ENCODE data around the gene ZNF423.

Gene ZNF423

DNA sequence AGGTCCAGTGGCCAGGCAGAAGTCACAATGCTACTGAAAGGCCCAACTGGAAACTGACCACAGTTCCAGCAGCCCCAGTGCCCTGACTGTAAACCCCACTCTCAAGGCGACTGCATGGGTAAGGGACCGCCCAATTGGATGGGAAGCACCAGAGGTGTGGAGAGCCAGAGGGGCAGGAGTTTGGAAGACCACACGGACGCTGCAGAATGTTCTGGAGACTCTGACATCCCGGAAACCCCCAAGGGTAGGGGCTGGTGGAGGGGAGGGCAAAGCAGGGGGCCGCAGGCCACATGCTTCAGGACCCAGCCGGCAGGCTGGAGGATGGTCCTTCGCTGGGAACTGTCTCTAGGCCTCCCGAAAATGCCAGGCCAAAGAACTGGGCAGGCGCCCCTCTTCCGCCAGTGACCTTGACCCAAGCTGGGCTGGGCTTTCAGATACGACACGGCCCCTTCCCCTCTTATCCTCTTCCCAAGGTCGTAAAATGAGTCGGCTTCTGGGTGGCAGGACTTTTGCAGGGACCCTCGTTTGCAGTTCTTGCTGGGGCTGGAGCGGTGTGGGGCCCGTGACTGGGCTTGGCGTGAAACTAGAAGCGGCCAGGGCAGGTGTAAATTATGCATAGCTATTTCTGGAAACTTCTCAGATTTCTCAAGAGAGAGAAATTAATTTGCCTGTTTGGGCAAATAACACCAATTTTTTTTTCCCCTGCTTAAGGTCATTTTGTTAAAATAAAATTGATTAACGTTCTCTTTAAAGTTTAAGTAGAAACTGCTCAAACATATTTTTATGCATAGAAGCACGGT lies 372.1 kb downstream of the ZNF423 start:
- Mint-ChIP-seq H3K9me3 (peaks cover 1% of the 10 kb centered on the region), H3K4me3 (no peak overlapping the region), H3K4me1 (peaks cover 4% of the 10 kb centered on the region), H3K36me3 (no peaks in the 10 kb centered on the region), H3K27ac (no peak overlapping the region), H3K27me3 (peaks cover 4% of the 10 kb centered on the region)
- ATAC-seq (ENCODE audit: low read depth), result no peak
- no peak for DNase-seq (ENCODE audit: low spot score in 2 of 2)

GRCh38 chr16:49483251-49483650 lies 372.7 kb downstream of the ZNF423 start:
- H3K27me3 Mint-ChIP-seq, result peaks cover 4% of the 10 kb centered on the region
- no peak overlapping the region for H3K4me3 Mint-ChIP-seq
- peaks cover 1% of the 10 kb centered on the region for H3K9me3 Mint-ChIP-seq
- no peak for DNase-seq (ENCODE audit: low spot score in 2 of 2)
- H3K27ac Mint-ChIP-seq, result no peak overlapping the region
- no peaks in the 10 kb centered on the region for H3K36me3 Mint-ChIP-seq
- H3K4me1 Mint-ChIP-seq, result peaks cover 4% of the 10 kb centered on the region
- no peak for ATAC-seq (ENCODE audit: low read depth)

GRCh38 chr16:49482690-49483089 lies 373.2 kb downstream of the ZNF423 start:
- H3K27me3 Mint-ChIP-seq, result peaks cover 4% of the 10 kb centered on the region
- ATAC-seq (ENCODE audit: low read depth) (no peak), DNase-seq (ENCODE audit: low spot score in 2 of 2) (no peak)
- no peaks in the 10 kb centered on the region for H3K36me3 Mint-ChIP-seq
- peaks cover 4% of the 10 kb centered on the region for H3K4me1 Mint-ChIP-seq
- no peak overlapping the region for H3K27ac Mint-ChIP-seq
- H3K9me3 Mint-ChIP-seq, result peaks cover 1% of the 10 kb centered on the region
- H3K4me3 Mint-ChIP-seq, result no peak overlapping the region

DNA sequence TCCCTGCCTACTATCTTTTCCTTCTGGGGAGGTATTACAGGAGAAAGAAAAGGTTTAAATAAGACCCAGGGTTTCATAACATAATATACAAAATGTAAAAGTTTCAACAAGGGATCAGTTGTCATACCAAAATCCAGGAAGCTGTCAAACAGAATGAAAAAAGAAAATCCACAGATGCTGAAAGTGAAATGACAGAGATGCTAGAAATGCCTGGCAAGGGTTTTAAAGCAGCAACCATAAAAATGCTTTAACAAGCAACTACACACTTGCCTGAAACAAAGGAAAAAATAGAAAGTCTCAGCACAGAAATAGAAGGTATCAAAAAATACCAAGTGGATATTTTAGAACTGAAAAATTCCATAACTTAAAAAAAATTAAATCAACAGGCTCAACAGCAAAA lies 377.3 kb downstream of the ZNF423 start:
- Mint-ChIP-seq H3K4me3 (no peak overlapping the region), H3K4me1 (peaks cover 2% of the 10 kb centered on the region), H3K36me3 (no peaks in the 10 kb centered on the region), H3K9me3 (no peaks in the 10 kb centered on the region), H3K27me3 (peaks cover 2% of the 10 kb centered on the region), H3K27ac (no peak overlapping the region)
- DNase-seq (ENCODE audit: low spot score in 2 of 2) (no peak), ATAC-seq (ENCODE audit: low read depth) (no peak)

- peaks cover under 1% of the 10 kb centered on the region for H3K4me1 Mint-ChIP-seq
- DNase-seq (ENCODE audit: low spot score in 2 of 2) (no peak), ATAC-seq (ENCODE audit: low read depth) (peak; percentile 61)
- no peak overlapping the region for H3K4me3 Mint-ChIP-seq
- no peaks in the 10 kb centered on the region for H3K9me3 Mint-ChIP-seq
- H3K27me3 Mint-ChIP-seq, result peaks cover under 1% of the 10 kb centered on the region
- H3K36me3 Mint-ChIP-seq, result no peaks in the 10 kb centered on the region
- no peak overlapping the region for H3K27ac Mint-ChIP-seq
Observed at GRCh38 chr16:49478107-49478506, 377.8 kb downstream of the ZNF423 start.

DNA sequence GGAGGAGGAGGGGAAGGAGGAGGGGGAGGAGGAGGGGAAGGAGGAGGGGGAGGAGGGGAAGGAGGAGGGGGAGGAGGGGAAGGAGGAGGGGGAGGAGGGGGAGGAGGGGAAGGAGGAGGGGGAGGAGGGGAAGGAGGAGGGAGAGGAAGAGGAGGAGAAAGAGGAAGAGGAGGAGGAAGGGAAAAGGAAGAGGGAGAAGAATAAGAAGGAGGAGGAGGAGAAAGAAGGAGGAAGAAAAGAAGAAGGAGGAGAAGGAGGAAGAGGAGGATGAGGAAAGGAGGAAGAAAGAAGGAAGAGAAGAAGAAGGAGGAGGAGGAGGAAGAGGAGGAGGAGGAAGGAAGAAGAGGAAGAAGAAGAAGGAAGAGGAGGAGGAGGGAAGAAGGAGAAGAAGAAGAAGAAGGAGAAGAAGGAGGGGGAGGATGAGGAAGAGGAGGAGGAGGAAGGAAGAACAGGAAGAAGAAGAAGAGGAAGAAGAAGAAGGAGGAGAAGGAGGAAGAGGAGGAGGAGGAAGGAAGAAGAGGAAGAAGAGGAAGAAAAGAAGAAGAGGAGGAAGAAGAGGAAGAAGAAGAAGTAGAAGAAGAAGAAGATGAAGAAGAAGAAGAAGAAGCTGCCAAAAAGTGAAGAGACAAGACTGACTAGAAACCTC lies 378.5 kb downstream of the ZNF423 start:
- H3K4me3 Mint-ChIP-seq, result no peak overlapping the region
- no peaks in the 10 kb centered on the region for H3K27me3 Mint-ChIP-seq
- no peak for DNase-seq (ENCODE audit: low spot score in 2 of 2)
- no peak for ATAC-seq (ENCODE audit: low read depth)
- H3K9me3 Mint-ChIP-seq, result no peaks in the 10 kb centered on the region
- H3K4me1 Mint-ChIP-seq, result no peaks in the 10 kb centered on the region
- no peak overlapping the region for H3K27ac Mint-ChIP-seq
- no peaks in the 10 kb centered on the region for H3K36me3 Mint-ChIP-seq

GRCh38 chr16:49474741-49475140 lies 381.2 kb downstream of the ZNF423 start:
- ATAC-seq (ENCODE audit: low read depth) (no peak), DNase-seq (ENCODE audit: low spot score in 2 of 2) (no peak)
- H3K27ac Mint-ChIP-seq, result no peak overlapping the region
- H3K36me3 Mint-ChIP-seq, result no peaks in the 10 kb centered on the region
- H3K27me3 Mint-ChIP-seq, result peaks cover 4% of the 10 kb centered on the region
- no peak overlapping the region for H3K4me3 Mint-ChIP-seq
- H3K4me1 Mint-ChIP-seq, result no peaks in the 10 kb centered on the region
- no peaks in the 10 kb centered on the region for H3K9me3 Mint-ChIP-seq

DNA sequence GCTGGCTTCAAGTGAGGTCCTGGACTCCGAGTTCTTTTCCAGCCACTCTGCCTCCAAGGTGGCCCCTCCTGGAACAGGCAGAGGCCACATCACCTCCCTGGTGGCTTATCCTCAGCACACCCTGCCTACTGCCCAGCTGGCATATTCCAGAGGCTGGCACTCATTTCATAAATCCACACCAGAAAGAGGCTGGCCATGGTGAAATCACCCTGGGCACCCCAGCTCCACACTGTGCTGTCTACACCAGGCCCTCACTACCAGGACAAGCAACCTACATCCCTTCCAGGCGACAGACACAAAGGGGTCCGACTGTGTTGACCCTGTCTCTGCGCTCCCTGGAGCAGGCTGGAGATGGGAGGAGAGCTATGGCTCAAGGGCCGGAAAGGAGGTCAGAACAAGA lies 382.1 kb downstream of the ZNF423 start:
- DNase-seq (ENCODE audit: low spot score in 2 of 2), result no peak
- Mint-ChIP-seq H3K9me3 (no peaks in the 10 kb centered on the region), H3K27me3 (peaks cover 4% of the 10 kb centered on the region), H3K4me3 (no peak overlapping the region), H3K36me3 (no peaks in the 10 kb centered on the region), H3K4me1 (peaks cover 3% of the 10 kb centered on the region), H3K27ac (no peak overlapping the region)
- no peak for ATAC-seq (ENCODE audit: low read depth)

GRCh38 chr16:49473131-49473530 lies 382.8 kb downstream of the ZNF423 start:
- Mint-ChIP-seq H3K4me1 (peaks cover 7% of the 10 kb centered on the region), H3K4me3 (no peak overlapping the region), H3K9me3 (no peaks in the 10 kb centered on the region), H3K36me3 (no peaks in the 10 kb centered on the region), H3K27ac (no peak overlapping the region), H3K27me3 (peaks cover 4% of the 10 kb centered on the region)
- no peak for ATAC-seq (ENCODE audit: low read depth)
- no peak for DNase-seq (ENCODE audit: low spot score in 2 of 2)

DNA sequence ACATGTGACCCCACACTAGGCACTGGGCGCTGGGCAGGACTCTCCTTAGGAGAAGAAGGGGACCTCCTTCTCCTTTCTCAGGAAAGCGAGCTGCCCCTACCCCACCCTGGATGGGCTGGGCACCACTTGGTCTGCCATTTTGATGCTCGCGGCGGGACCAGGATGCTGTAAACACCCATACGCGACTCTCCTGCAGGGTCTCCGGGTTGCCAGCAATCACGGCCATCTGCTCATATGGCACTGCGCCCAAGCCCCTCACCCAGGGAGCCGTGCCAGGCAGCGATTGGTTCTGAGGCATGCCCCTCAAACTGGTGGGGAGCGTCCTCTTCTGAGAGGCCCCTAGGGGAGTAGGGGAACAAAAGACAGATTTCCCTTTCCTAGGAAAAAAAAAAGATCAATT lies 383.3 kb downstream of the ZNF423 start:
- Mint-ChIP-seq H3K4me1 (peaks cover 7% of the 10 kb centered on the region), H3K4me3 (no peak overlapping the region), H3K27me3 (peaks cover 4% of the 10 kb centered on the region), H3K27ac (no peak overlapping the region), H3K36me3 (no peaks in the 10 kb centered on the region), H3K9me3 (no peaks in the 10 kb centered on the region)
- DNase-seq (ENCODE audit: low spot score in 2 of 2) (no peak), ATAC-seq (ENCODE audit: low read depth) (no peak)

- H3K36me3 Mint-ChIP-seq, result no peaks in the 10 kb centered on the region
- no peaks in the 10 kb centered on the region for H3K9me3 Mint-ChIP-seq
- ATAC-seq (ENCODE audit: low read depth) (no peak), DNase-seq (ENCODE audit: low spot score in 2 of 2) (no peak)
- H3K4me3 Mint-ChIP-seq, result no peak overlapping the region
- peaks cover 7% of the 10 kb centered on the region for H3K4me1 Mint-ChIP-seq
- no peak overlapping the region for H3K27ac Mint-ChIP-seq
- H3K27me3 Mint-ChIP-seq, result peaks cover 4% of the 10 kb centered on the region
Observed at GRCh38 chr16:49471038-49471727, 384.7 kb downstream of the ZNF423 start.

DNA sequence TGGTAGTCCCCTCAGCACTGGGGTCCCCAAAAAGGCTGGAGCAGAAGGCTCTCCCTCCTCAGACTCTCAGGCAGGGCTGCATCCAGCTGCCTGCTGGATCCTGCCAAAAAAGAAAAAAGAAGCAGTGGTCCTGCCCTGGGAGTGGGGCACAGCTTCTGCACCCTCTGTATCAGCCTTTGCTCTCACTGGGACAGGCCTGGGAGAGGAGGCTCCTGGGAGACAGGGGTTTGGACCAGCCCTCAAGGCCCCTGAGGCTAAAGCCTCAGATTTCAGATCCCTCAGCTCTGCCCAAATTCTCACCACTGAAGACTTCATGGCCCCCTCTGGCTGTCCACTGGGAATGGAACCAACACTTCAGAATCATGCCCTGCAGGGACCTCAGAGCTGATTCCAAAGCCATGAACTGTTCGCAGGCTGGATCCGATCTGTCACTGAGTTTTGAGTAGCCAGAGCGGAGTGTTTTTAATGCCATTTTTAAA lies 385.4 kb downstream of the ZNF423 start:
- Mint-ChIP-seq H3K27ac (no peak overlapping the region), H3K27me3 (peaks cover 4% of the 10 kb centered on the region), H3K4me3 (no peak overlapping the region), H3K36me3 (no peaks in the 10 kb centered on the region), H3K4me1 (peaks cover 7% of the 10 kb centered on the region), H3K9me3 (no peaks in the 10 kb centered on the region)
- ATAC-seq (ENCODE audit: low read depth) (no peak), DNase-seq (ENCODE audit: low spot score in 2 of 2) (no peak)

DNA sequence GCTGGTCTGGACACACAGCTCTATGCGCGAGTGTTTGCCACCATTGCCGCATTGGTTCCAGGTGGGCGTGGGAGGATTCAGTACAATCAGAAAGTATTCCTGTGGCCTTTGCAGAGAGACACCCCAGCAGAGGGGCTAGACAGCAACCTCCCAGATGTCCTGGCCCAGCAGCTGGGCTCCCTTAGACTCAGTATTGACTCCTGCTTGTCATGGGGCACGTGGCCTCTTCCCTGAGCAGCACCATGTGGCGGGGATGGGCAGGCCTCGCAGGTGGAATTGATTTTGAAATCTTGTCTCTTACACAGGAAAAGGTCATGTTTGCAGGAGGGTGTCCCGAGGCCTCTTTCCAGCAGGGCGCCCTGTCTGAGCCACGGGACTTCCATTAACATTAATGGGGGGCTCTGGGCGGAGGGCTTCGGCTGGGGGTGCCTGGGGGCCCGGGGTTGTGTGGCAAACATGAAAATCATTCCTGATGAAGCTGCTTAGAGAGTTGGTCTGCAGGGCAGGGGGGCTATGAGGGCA lies 385.9 kb downstream of the ZNF423 start:
- H3K27ac Mint-ChIP-seq, result no peak overlapping the region
- H3K27me3 Mint-ChIP-seq, result peaks cover 4% of the 10 kb centered on the region
- H3K36me3 Mint-ChIP-seq, result no peaks in the 10 kb centered on the region
- no peak for DNase-seq (ENCODE audit: low spot score in 2 of 2)
- H3K4me3 Mint-ChIP-seq, result no peak overlapping the region
- no peaks in the 10 kb centered on the region for H3K9me3 Mint-ChIP-seq
- H3K4me1 Mint-ChIP-seq, result peaks cover 7% of the 10 kb centered on the region
- ATAC-seq (ENCODE audit: low read depth), result no peak

DNA sequence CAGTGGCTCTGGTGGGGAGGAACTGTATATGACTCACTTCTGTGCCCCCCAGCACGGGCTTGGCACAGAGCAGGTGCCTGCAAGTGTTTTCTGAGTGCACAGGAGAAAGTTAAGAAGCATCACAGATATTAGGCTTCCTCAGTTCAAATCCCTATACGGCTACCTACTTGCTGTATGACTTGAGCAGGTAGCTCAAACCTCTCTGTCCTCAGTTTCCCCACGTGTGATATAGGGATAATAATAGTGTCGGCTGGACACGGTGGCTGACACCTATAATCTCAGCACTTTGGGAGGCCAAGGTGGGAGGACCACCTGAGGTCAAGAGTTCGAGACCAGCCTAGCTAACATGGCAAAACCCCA lies 386.6 kb downstream of the ZNF423 start:
- H3K4me1 Mint-ChIP-seq, result peaks cover 10% of the 10 kb centered on the region
- no peak for DNase-seq (ENCODE audit: low spot score in 2 of 2)
- ATAC-seq (ENCODE audit: low read depth), result no peak
- H3K4me3 Mint-ChIP-seq, result no peak overlapping the region
- H3K36me3 Mint-ChIP-seq, result no peaks in the 10 kb centered on the region
- peaks cover 2% of the 10 kb centered on the region for H3K9me3 Mint-ChIP-seq
- peaks cover 6% of the 10 kb centered on the region for H3K27me3 Mint-ChIP-seq
- no peak overlapping the region for H3K27ac Mint-ChIP-seq

Data from memory B cell (primary cell).